T-helper 9 cell (primary cell): Measurements from ENCODE around the gene DTL.
A peak's percentile ranks its signal among the peaks of the same experiment; 100 is the strongest.
"Not testable (repeated sequence)": the region's sequence is repeated elsewhere in the genome, so short reads cannot be mapped to it uniquely, and the experiment has no call there.

Experiments used
- DNase-seq: peaks from one replicate; pipeline ENCODE4 v3.0.0-alpha.2; 2020
- total RNA-seq, 2 donors: gene quantifications; one replicate each; lab custom pipeline; 2026; lab: John Stamatoyannopoulos, UW

DTL gene
- 0.42 to 0.48 reads per million in 2 donors for total RNA-seq

GRCh38 chr1:212035123-212035834 lies at the start of gene DTL, which contains the start of gene INTS7:
DTL (plus strand) TSS chr1:212035748; CDS start chr1:212035891, 143 bp downstream.
INTS7 (minus strand) TSS chr1:212035557; CDS start chr1:212035437, 120 bp downstream.
- DNase-seq = peak; percentile 95

DNA sequence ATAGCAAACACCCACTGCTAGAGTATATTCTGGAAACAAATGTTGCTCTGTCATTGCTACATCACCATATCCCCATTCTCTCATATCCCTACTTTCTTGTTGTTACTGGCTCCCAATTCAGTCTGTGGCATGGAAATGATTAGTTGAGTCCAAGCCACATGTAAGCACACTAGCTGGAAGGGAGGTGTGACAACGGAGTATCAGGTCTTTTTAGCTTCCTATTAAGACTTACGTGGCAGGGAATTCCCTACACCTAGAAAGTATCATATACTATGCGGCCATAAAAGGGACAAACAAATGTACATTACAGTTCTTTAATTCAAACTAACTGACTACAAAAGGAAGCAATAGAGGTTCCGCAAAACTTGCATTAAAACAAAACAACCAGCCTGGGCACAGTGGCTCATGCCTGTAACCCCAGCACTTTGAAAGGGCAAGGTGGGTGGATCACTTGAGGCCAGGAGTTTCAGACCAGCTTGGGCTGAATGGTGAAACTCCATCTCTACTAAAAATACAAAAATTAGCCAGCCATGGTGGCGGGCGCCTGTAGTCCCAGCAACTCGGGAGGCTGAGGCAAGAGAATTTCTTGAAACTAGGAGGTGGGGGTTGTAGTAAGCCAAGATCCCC lies 48.8 kb upstream of the DTL start:
- no peak for DNase-seq

DNA sequence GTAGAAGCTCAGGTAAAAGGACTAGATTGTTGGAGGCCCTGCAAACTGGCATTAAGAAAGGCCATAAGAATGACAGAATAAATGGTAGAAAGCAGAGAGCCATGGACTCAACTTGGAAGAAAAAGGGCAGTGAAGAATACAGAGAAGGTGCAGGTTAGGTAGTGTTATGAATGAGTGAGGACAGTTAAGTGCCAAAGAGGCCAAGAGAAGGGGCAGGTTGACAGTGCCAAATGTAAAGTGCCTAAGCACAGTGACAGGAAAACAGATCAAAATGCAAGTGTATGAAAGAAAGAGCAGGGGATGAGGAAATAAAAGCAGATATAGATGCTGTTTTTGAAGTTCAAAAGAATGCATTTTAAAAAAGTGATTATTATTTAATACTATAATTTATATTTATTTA lies 43.9 kb upstream of the DTL start:
- no peak for DNase-seq

- DNase-seq = not testable (repeated sequence)
Measured at GRCh38 chr1:211997426-211997825, 38.1 kb upstream of the DTL start.

DNA sequence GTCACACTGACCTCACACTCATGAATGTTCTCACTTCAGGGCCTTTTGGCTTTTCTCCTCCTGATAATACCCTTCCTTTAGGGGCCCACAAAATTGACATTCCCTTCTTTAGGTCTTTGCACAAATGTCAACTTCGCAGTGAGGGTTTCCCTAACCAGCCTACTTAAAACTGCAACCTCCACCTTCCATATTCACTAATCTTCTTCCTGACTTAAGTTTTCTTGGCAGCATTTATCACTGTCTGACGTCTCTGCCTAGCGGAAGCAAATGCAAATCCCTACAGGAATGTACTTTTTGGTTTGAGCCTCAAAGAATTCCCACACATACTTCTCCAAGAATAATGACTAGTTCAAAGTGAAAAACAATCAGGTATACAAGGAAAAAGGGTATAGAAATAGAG lies 33.0 kb upstream of the DTL start:
- DNase-seq = no peak

- no peak for DNase-seq
Measured at GRCh38 chr1:212004895-212005608, 30.5 kb upstream of the DTL start.

- DNase-seq = no peak
Measured at GRCh38 chr1:212007178-212007577, 28.4 kb upstream of the DTL start.

- DNase-seq = no peak
Measured at GRCh38 chr1:212007886-212008285, 27.7 kb upstream of the DTL start.

- DNase-seq = no peak
Measured at GRCh38 chr1:212009561-212009960, 26.0 kb upstream of the DTL start.

GRCh38 chr1:212010004-212010403 lies 25.5 kb upstream of the DTL start:
- DNase-seq = no peak

- DNase-seq = peak; percentile 41
Measured at GRCh38 chr1:212012034-212012740, 23.4 kb upstream of the DTL start.

DNA sequence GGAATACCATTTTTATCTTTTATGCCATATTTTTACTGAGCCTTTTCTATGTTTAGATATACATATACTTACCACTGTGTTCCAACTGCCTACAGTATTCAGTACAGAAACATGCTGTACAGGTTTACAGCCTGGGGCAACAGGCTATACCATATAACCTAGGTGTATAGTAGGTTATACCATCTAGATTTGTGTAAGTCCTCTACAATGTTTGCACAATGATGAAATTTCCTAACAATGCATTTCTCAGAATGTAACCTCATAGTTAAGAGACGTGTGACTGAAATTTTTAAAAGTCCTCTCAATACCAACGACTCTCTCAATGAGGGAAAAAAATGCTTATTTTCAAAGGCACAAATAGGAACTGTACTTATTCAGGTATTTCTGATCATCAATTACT lies 21.9 kb upstream of the DTL start:
- DNase-seq = no peak

DNA sequence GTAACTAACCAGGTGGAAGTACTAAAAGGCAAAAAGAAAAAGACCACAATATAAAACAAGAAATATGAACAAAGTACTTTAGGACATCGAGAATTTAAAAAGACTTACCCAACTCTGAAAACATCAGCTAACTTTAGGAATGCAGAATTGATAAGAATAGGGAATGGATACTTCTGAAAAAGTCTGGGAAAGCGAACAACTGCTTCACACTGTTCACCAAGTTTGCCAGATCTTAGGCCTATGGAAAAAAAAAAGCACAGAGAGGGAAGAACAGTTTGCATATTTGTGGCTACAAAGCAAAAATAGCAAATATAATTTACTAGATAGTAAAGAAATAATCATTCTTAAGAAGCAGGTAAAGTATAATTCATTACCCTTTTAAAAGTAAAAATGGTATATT lies 14.6 kb upstream of the DTL start:
- no peak for DNase-seq

GRCh38 chr1:212021563-212021962 lies 14.0 kb upstream of the DTL start:
- no peak for DNase-seq

DNA sequence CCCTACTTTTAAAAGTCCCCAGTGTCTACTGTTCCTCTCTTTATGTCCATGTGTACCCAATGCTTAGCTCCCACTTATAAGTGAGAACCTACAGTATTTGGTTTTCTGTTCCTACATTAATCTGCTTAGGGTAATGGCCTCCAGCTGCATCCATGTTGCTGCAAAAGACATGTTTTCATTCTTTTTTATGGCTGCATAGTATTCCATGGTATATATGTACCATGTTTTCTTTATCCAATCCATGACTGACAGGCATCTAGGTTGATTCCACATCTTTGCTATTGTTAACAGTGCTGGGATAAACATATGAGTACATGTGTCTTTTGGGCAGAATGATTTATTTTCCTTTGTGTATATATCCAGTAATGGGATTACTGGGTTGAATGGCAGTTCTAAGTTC lies 12.6 kb upstream of the DTL start:
- not testable (repeated sequence) for DNase-seq

- no peak for DNase-seq
Measured at GRCh38 chr1:212024469-212025149, 10.9 kb upstream of the DTL start.

GRCh38 chr1:212027727-212028126 lies 7.8 kb upstream of the DTL start:
- DNase-seq = not testable (repeated sequence)

GRCh38 chr1:212030936-212031528 lies 4.5 kb upstream of the DTL start:
- no peak for DNase-seq

GRCh38 chr1:212034516-212035122 lies 929 bp upstream of the DTL start:
- no peak for DNase-seq

DNA sequence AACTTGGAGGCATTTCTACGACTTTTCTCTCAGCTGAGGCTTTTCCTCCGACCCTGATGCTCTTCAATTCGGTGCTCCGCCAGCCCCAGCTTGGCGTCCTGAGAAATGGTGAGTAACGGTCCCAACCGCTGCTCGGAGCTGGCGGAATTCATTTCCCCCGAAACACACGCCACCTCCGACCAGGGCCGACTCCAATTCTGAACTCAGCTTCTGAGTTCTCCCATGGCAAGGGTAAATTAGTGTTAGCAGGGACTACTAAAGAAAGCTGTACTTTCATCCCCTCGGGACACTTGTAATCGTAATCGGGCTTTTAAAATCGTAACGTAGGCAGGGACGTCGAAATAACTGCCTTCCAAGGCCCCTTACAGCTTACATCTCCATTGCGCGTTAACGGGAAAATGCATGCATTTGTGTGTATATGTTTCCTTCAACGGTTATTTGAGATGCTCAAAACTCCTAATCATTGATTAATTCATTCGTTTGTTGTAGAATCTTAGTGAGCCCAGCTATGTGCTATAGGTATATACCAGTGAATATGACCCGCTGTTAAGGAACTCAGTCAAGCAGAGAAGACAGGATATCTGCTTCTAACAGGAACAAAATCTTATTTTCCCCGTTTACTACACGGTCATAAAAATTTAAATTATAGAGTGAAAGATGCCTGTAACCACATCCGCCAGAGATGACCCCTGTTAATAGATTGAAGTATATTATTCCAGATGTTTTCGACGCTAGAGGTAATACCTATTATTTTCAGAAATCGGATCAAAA lies 472 bp downstream of the DTL start:
- DNase-seq = no peak

DNA sequence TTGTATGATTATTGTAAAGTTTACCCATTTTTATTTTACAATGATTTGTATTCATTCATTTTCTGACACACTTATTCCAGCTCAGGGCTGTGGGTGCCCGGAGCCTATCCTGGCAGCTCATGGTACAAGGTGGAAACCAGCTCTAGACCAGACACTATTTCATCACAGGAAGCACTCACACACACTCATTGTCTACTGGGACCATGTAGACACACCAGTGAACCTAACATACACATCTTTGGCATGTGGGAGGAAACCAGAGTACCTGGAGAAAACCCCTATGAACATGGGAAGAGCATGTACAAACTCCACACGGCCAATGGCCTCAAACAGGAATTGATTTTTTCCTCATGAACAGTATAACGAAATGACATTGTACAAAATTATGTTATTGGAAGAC lies 2.4 kb downstream of the DTL start:
- no peak for DNase-seq
